HG02678 (cell line): ENCODE data around the gene LENG8.
"Not testable (repeated sequence)": the region's sequence is repeated elsewhere in the genome, so short reads cannot be mapped to it uniquely, and the experiment has no call there.

ENCODE experiments used
- ATAC-seq: cut with Tn5 transposase; IDR thresholded peaks from one replicate; pipeline ENCODE4 v1.9.1; 2021; ENCODE audit warnings: mild to moderate bottlenecking, moderate library complexity; ENCODE audit not compliant: unreplicated experiment

The LENG8 gene

GRCh38 chr19:54439174-54439851, 9.7 kb upstream of the LENG8 start:
- no peak for ATAC-seq

- no peak for ATAC-seq
Measured at GRCh38 chr19:54440641-54441040, 8.4 kb upstream of the LENG8 start.

GRCh38 chr19:54444737-54445136, 4.3 kb upstream of the LENG8 start:
- no peak for ATAC-seq

GRCh38 chr19:54446349-54446748, 2.6 kb upstream of the LENG8 start:
- not testable (repeated sequence) for ATAC-seq

GRCh38 chr19:54448040-54448773, 792 bp upstream of the LENG8 start:
- peak; percentile 10 for ATAC-seq

GRCh38 chr19:54449701-54450069, 686 bp downstream of the LENG8 start:
- no peak for ATAC-seq

- ATAC-seq, result no peak
Measured at GRCh38 chr19:54451331-54451871, 2.4 kb downstream of the LENG8 start.

GRCh38 chr19:54451997-54452396, 3.0 kb downstream of the LENG8 start:
- ATAC-seq, result no peak

GRCh38 chr19:54452626-54453025, 3.6 kb downstream of the LENG8 start:
- no peak for ATAC-seq

GRCh38 chr19:54453921-54454780, 5.2 kb downstream of the LENG8 start:
- ATAC-seq, result no peak

- no peak for ATAC-seq
Measured at GRCh38 chr19:54454781-54455675, 6.0 kb downstream of the LENG8 start.

- ATAC-seq, result no peak
Measured at GRCh38 chr19:54455786-54456422, 6.9 kb downstream of the LENG8 start.

GRCh38 chr19:54456423-54457373, 7.7 kb downstream of the LENG8 start:
- no peak for ATAC-seq

- no peak for ATAC-seq
Measured at GRCh38 chr19:54457773-54458647, 9.0 kb downstream of the LENG8 start.

GRCh38 chr19:54458648-54459281, 9.8 kb downstream of the LENG8 start:
- ATAC-seq, result no peak

GRCh38 chr19:54459282-54460229, 10.6 kb downstream of the LENG8 start:
- no peak for ATAC-seq
